NCI-H146 treated with DMSO at 0.1 percent for 48 hours (cell line): ENCODE data around the gene ICA1L.
"Not testable (repeated sequence)": the region's sequence is repeated elsewhere in the genome, so short reads cannot be mapped to it uniquely, and the experiment has no call there.

Experiments used
- DNase-seq: peaks from one replicate; lab custom pipeline; 2025; ENCODE audit not compliant: unreplicated experiment; lab: John Stamatoyannopoulos, UW

ICA1L gene

GRCh38 chr2:202871300-202872141 lies at the start of gene ICA1L:
Gene ICA1L, minus strand, starts transcription at chr2:202871766. Its CDS starts 42,757 bp downstream, at chr2:202829009.
- DNase-seq = peak; percentile 27

GRCh38 chr2:202918860-202919259 lies 47.3 kb upstream of the ICA1L start:
- DNase-seq = no peak

GRCh38 chr2:202912342-202913201 lies 41.0 kb upstream of the ICA1L start:
- not testable (repeated sequence) for DNase-seq

GRCh38 chr2:202911512-202912341 lies 40.2 kb upstream of the ICA1L start, which contains the start of the genes CARF and WDR12:
Gene CARF, plus strand, starts transcription at chr2:202912275. Its CDS starts 29,628 bp downstream, at chr2:202941903.
Gene WDR12, minus strand, starts transcription at chr2:202911673. Its CDS starts 197 bp downstream, at chr2:202911476.
- peak; percentile 85 for DNase-seq

GRCh38 chr2:202911203-202911511 lies 39.6 kb upstream of the ICA1L start:
- DNase-seq = no peak

- no peak for DNase-seq
Observed at GRCh38 chr2:202910698-202911097, 39.1 kb upstream of the ICA1L start.

GRCh38 chr2:202910250-202910649 lies 38.7 kb upstream of the ICA1L start:
- DNase-seq = not testable (repeated sequence)

- no peak for DNase-seq
Observed at GRCh38 chr2:202909394-202910192, 38.0 kb upstream of the ICA1L start.

GRCh38 chr2:202908186-202908585 lies 36.6 kb upstream of the ICA1L start:
- no peak for DNase-seq

- not testable (repeated sequence) for DNase-seq
Observed at GRCh38 chr2:202905507-202905906, 33.9 kb upstream of the ICA1L start.

GRCh38 chr2:202885190-202885589 lies 13.6 kb upstream of the ICA1L start:
- no peak for DNase-seq

GRCh38 chr2:202883987-202884675 lies 12.6 kb upstream of the ICA1L start:
- no peak for DNase-seq

GRCh38 chr2:202881570-202881969 lies 10.0 kb upstream of the ICA1L start:
- no peak for DNase-seq

GRCh38 chr2:202877699-202878098 lies 6.1 kb upstream of the ICA1L start:
- no peak for DNase-seq

GRCh38 chr2:202870431-202871299 lies 901 bp downstream of the ICA1L start:
- DNase-seq = peak; percentile 87

GRCh38 chr2:202861987-202862386 lies 9.6 kb downstream of the ICA1L start:
- no peak for DNase-seq

- DNase-seq = no peak
Observed at GRCh38 chr2:202858601-202859000, 13.0 kb downstream of the ICA1L start.

- DNase-seq = not testable (repeated sequence)
Observed at GRCh38 chr2:202849343-202849742, 22.2 kb downstream of the ICA1L start.

GRCh38 chr2:202848813-202849212 lies 22.8 kb downstream of the ICA1L start:
- no peak for DNase-seq
